Ovary (tissue), 9 donors: ENCODE measurements around the gene CCDC33. TPM values are rescaled to one million over a fixed set of nuclear protein-coding genes. Genes with fewer than 3 reads are reported as not detected.

Experiments
- DNase-seq, 5 donors: peaks; one replicate each; pipeline ENCODE4 v3.0.0-alpha.2; 2019 to 2020
- H3K27ac ChIP-seq, 2 donors: fragments of 200-600 bp; one replicate each; pipeline versions ENCODE4 v1.5.1 to v1.8.0; 2019 to 2022
- H3K27me3 ChIP-seq: fragments of 200-600 bp; one replicate; pipeline ENCODE4 v1.8.0; 2022
- H3K36me3 ChIP-seq: fragments of 200-600 bp; sonication (generic); one replicate; pipeline ENCODE4 v1.5.1; 2019
- H3K4me1 ChIP-seq: one replicate; pipeline ENCODE4 v1.8.1; 2013; ENCODE audit warnings: mild to moderate bottlenecking, moderate library complexity; ENCODE audit not compliant: insufficient read depth
- H3K4me3 ChIP-seq: fragments of 200-600 bp; sonication (generic); one replicate; pipeline ENCODE4 v1.5.1; 2017
- H3K9me3 ChIP-seq, 2 donors: fragments of 200-600 bp in 1 of 2; sonication (generic) in 1 of 2; one replicate each; pipeline versions ENCODE4 v1.5.1 to v1.8.1; 2013 to 2019; ENCODE audit warnings: mild to moderate bottlenecking in 1 of 2, moderate library complexity in 1 of 2
- EP300 ChIP-seq: sonication (generic); formaldehyde crosslinking; IDR thresholded peaks from one replicate; pipeline ENCODE4 v1.6.1; 2017; ENCODE audit warnings: antibody characterized with exemption
- POLR2A ChIP-seq: fragments of 450-650 bp; IDR thresholded peaks from one replicate; pipeline ENCODE4 v1.6.1; 2017; ENCODE audit warnings: antibody characterized with exemption, mild to moderate bottlenecking, moderate library complexity
- WGBS, 3 donors: extraction: QIAGEN DNeasy Blood & Tissue Kit in 1 of 3; methylation state at CpG; one replicate each; pipeline versions ENCODE4 v1.1.5 to v1.1.7; 2013 to 2017; 5-methylcytosine and 5-hydroxymethylcytosine counted together
- intact Hi-C, 4 donors: fragments of 100-400 bp; cut with DNase I; formaldehyde crosslinking; loops; one replicate each; pipeline versions ENCODE4 v1.11.0 to v1.15.1; 2022 to 2023
- polyA plus RNA-seq, 2 donors: library from polyadenylated mRNA; stranded (reverse); fragments of 200-250 nt in 1 of 2; fragments of 350-450 nt in 1 of 2; fragmentation: Illumina TruSeq in 1 of 2; extraction: RNeasy Lipid Tissue Mini Kit (QIAGEN cat#74804) in 1 of 2; gene quantifications; one replicate each; pipeline ENCODE4 v1.2.3, GENCODE V29; 2013 to 2014
- total RNA-seq, 7 donors: library from RNA; depleted of rRNA in 2 of 7; stranded (reverse); fragments of >200 nt in 2 of 7; fragmentation: NEBNext Ultra II Directional in 3 of 7; extraction: Animal tissue kit (Norgen Biotek cat#: 25700) in 3 of 7; gene quantifications; one replicate each; pipeline versions ENCODE4 v1.1.0 to v1.2.4, GENCODE V29; 2016 to 2023
- TF ChIP-seq, protein P1 (sequence below), 3 donors: fragments of 450-650 bp in 2 of 3; fragments of 200-600 bp in 1 of 3; IDR thresholded peaks; one replicate each; pipeline versions ENCODE4 v1.5.1 to v1.8.0; 2016 to 2022; ENCODE audit warnings: antibody characterized with exemption in 3 of 3, mild to moderate bottlenecking in 1 of 3
- donor health status: DM: no; HTN: no; CAD: no; lungs with moderate emphysema.
- donor health status: DM: no; HTN: no; CAD: no.
- donor health status: Bipolar disorder and iron deficiency.
- donor health status: DM: yes; HTN: yes; CAD: no.
- donor health status: DM: no; HTN: no; CAD: no.
- donor health status: DM: yes; HTN: yes; CAD: no.

The CCDC33 gene
- total and polyA plus RNA-seq, 9 donors = 0.10 to 24.7 (median 1.9) TPM; not detected in 3

DNA sequence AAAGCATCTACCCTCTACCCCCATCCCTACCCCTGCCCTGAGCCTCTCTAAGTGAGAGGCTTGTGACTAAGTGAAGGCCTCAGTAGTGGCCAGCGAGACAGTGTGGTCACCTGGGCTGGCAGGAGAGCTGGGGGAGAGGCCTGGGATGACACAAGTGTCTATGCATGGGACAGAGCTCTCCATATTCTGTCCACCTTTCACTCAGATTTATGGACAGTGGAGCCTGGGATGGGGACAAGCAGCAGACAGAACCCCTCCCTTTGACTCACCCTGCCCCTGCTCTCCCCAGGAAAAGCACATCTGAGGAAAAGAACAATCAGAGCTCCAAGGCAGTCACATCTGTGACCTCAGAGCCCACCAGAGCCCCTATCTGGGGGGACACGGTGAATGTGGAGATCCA, 26.0 kb downstream of the CCDC33 start:
- TF ChIP-seq, protein P1, sequence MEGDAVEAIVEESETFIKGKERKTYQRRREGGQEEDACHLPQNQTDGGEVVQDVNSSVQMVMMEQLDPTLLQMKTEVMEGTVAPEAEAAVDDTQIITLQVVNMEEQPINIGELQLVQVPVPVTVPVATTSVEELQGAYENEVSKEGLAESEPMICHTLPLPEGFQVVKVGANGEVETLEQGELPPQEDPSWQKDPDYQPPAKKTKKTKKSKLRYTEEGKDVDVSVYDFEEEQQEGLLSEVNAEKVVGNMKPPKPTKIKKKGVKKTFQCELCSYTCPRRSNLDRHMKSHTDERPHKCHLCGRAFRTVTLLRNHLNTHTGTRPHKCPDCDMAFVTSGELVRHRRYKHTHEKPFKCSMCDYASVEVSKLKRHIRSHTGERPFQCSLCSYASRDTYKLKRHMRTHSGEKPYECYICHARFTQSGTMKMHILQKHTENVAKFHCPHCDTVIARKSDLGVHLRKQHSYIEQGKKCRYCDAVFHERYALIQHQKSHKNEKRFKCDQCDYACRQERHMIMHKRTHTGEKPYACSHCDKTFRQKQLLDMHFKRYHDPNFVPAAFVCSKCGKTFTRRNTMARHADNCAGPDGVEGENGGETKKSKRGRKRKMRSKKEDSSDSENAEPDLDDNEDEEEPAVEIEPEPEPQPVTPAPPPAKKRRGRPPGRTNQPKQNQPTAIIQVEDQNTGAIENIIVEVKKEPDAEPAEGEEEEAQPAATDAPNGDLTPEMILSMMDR (IDR thresholded peaks at IDR 0.05) = no peak
- no peak for TF ChIP-seq POLR2A
- TF ChIP-seq EP300 = no peak
- no peak overlapping the region for H3K27ac ChIP-seq
- intact Hi-C loops = no loop called here
- DNase-seq = no peak
- WGBS, 3 donors = 85 to 92% (median 87%) methylated on average over 2 of the region's 2 CpGs
- H3K4me1 ChIP-seq = peaks cover 4% of the 10 kb centered on the region
- no peaks in the 10 kb centered on the region for H3K27me3 ChIP-seq
- no peaks in the 10 kb centered on the region for H3K9me3 ChIP-seq
- no peaks in the 10 kb centered on the region for H3K36me3 ChIP-seq
- no peak overlapping the region for H3K4me3 ChIP-seq

DNA sequence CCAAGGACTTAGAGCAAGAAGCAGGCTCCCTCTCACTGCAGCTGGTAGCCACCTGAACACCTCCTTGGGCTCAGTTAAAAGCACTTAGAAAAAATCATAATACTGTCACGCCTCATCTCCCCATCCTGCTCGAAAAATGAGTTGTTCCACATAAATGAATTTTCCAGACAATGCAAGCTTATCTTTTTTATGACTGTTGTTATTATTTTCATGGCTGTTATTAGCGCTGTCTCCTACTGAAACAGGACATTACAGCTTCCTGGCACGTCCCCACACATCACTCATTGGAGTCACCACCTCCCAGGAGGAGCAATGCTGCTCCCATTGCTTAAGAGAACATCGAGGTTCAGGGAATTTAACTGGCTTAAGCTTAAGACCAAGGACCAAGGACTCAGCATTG, 26.5 kb downstream of the CCDC33 start:
- intact Hi-C loops = no loop called here
- Histone ChIP-seq H3K9me3 (no peaks in the 10 kb centered on the region), H3K4me3 (no peak overlapping the region), H3K27ac (no peak overlapping the region), H3K36me3 (no peaks in the 10 kb centered on the region), H3K27me3 (no peaks in the 10 kb centered on the region), H3K4me1 (peaks cover 4% of the 10 kb centered on the region)
- DNase-seq = no peak
- TF ChIP-seq EP300 = no peak
- no peak for TF ChIP-seq POLR2A
- TF ChIP-seq, protein P1 (IDR thresholded peaks at IDR 0.05) = no peak
- WGBS, 3 donors = 59 to 66% (median 63%) methylated on average over 5 of the region's 5 CpGs

DNA sequence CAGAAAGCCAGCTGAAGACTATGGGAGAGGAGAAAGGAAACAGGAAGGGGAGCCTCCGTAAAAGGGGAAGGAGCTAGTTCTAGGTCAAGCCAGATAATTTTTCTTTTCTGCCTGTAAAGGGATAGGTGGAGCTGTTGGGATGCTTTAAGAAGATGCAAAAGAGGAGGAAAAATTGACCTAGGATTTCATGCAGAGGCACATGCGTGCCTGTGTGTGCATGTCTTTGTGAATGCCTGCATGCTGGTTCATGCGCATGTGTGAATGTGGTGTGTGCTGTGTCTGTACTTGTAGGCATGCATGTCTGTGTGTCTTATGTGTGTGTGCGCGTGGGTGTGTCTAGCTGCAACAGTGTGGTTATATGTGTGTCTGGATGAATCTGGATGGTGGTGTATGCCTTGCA, 27.3 kb downstream of the CCDC33 start:
- Histone ChIP-seq H3K9me3 (no peaks in the 10 kb centered on the region), H3K27me3 (no peaks in the 10 kb centered on the region), H3K4me3 (no peak overlapping the region), H3K36me3 (no peaks in the 10 kb centered on the region), H3K27ac (no peak overlapping the region), H3K4me1 (peaks cover 2% of the 10 kb centered on the region)
- WGBS, 3 donors = 55 to 63% (median 63%) methylated on average over 5 of the region's 5 CpGs
- intact Hi-C loops = no loop called here
- TF ChIP-seq EP300 (no peak), POLR2A (no peak)
- TF ChIP-seq, protein P1 (IDR thresholded peaks at IDR 0.05) = no peak
- DNase-seq = no peak

DNA sequence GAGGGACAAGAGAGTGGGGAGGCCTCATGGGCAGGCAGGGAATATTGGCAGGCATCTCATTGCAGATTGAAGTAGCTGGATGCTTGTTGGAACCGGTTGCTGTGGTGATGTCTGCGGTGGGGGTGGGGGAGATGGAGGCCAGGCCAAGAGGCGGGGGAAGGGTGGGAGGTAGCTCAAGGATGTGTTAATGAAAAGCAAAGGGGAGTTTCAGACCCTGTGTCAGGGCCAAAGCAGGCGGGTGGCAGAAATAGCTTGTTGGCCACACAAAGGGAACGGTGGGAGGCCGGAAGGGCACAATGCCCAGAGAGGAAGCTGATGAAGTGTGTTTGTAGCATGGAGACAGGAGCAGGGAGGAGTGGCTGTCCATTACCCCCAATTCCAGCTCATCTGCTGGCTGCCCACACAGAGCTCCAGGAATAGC, 28.0 kb downstream of the CCDC33 start:
- no peaks in the 10 kb centered on the region for H3K27me3 ChIP-seq
- no peak for TF ChIP-seq POLR2A
- TF ChIP-seq, protein P1 (IDR thresholded peaks at IDR 0.05) = no peak
- no peak for TF ChIP-seq EP300

More for the DNA sequence above, 28.0 kb downstream of the CCDC33 start:
- Histone ChIP-seq H3K27ac (no peak overlapping the region), H3K9me3 (no peaks in the 10 kb centered on the region), H3K36me3 (no peaks in the 10 kb centered on the region), H3K4me3 (no peak overlapping the region), H3K4me1 (no peaks in the 10 kb centered on the region)
- intact Hi-C loops = no loop called here
- 31 to 44% (median 36%) methylated on average over 6 of the region's 6 CpGs for WGBS, 3 donors
- DNase-seq = no peak
